ENCODE results near the gene PDE9A. TPM values are rescaled to one million over a fixed set of nuclear protein-coding genes. Genes with fewer than 3 reads are reported as not detected.

PDE9A gene
- total RNA-seq, 1 donor: 9.5 TPM

DNA sequence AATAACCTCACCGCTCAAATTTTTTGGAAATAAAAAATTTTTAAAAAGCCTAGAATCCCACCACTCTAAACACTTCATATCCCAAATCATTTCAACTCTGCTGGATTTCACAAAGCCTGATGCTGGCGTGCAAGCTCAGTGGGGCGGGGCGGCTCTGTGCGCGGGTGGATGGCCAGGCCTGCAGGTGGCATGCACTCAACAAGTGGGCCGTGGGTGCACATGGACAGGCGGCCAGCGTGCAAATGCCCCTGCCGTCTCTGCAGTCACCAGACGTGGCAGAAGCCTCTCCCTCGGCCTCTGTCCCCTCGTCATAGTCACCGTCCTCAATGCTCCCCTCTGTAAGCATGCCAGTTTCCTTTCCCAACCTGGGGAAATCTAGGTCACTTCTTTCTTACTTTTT lies 6.6 kb upstream of the PDE9A start:
- TF ChIP-seq, protein P1, sequence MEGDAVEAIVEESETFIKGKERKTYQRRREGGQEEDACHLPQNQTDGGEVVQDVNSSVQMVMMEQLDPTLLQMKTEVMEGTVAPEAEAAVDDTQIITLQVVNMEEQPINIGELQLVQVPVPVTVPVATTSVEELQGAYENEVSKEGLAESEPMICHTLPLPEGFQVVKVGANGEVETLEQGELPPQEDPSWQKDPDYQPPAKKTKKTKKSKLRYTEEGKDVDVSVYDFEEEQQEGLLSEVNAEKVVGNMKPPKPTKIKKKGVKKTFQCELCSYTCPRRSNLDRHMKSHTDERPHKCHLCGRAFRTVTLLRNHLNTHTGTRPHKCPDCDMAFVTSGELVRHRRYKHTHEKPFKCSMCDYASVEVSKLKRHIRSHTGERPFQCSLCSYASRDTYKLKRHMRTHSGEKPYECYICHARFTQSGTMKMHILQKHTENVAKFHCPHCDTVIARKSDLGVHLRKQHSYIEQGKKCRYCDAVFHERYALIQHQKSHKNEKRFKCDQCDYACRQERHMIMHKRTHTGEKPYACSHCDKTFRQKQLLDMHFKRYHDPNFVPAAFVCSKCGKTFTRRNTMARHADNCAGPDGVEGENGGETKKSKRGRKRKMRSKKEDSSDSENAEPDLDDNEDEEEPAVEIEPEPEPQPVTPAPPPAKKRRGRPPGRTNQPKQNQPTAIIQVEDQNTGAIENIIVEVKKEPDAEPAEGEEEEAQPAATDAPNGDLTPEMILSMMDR (IDR thresholded peaks at IDR 0.05; ENCODE audit: insufficient read depth, low read depth, low read length): no peak
- DNase-seq (ENCODE audit: low read depth): no peak
- no peak overlapping the region for H3K4me3 ChIP-seq (ENCODE audit: low read depth, low read length)

DNA sequence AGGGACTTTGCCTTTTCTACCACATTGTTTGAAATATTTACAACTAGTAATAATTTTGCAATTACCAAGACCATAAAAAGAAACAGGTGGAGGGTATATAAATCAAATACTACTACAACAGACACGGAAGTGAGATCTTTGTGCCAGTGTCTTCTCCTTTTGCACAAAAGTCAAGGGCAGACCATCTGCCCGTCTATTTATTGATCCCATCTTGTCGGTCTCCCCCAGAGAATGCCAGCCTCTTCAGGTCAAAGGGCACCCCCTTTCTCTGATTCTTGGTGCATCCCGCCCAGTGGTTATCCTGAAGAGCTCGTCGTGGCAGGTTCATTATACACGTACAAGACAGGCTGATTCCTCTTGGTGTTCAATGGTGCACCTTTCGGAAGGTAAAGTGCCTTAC lies 4.8 kb upstream of the PDE9A start:
- TF ChIP-seq, protein P1 (IDR thresholded peaks at IDR 0.05; ENCODE audit: insufficient read depth, low read depth, low read length): no peak
- no peak overlapping the region for H3K4me3 ChIP-seq (ENCODE audit: low read depth, low read length)
- no peak for DNase-seq (ENCODE audit: low read depth)

DNA sequence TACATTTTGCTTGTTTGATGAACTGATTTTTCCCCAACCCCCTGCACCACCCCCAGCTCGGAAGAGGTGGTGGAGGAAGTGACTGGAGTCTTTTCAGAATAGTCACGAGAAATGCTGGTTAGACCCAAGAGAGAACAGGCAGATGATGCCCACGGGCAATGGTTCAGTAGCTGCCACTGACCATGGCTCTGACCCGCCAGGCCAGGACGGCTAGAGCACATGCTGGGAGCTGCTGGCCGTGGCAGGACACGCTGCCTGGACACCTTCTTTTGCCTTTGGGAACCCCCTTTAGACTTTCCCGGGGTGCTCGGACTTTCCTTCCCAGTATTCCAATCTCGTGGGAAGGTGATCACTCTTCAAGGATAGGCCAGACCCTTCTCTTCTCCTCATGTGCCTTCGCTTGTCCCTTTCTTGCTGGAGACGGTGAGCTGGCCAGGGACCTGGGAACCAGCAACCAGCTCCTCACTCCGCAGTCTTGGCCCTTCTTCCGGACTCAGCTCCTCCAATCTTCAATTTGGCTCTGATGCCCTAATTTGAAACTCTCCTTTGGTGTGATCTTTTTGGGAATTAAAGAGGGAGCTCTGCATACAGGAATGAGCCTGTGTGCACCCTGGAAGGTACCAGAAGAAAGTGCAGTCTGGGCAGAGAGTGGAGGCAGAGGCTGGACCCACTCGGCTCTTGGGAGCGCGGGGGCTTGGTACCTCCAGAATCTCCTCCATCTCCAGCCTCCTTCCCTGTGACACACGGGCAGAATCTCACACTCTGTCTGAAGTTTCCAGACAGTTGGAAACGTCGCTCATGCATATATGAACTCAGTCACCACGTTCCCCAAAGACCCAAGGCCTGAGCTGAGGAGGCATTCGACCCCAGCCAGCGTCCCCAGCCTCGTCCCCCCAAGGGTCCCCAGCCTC lies 4.0 kb upstream of the PDE9A start:
- no peak for DNase-seq (ENCODE audit: low read depth)
- H3K4me3 ChIP-seq (ENCODE audit: low read depth, low read length): no peak overlapping the region
- TF ChIP-seq, protein P1 (IDR thresholded peaks at IDR 0.05; ENCODE audit: insufficient read depth, low read depth, low read length): no peak

DNA sequence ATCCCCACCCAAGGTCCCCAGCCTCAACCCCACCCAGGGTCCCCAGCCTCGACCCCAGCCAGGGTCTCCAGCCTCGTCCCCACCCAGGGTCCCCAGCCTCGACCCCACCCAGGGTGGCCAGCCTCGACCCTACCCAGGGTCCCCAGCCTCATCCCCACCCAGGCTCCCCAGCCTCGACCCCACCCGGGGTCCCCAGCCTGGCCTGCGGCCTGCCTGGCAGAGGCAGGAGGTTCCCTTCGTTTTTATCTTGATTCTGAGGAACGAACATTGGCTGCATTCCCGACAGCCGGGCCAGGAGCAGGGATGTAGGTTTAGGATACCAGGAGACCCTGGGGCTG lies 3.4 kb upstream of the PDE9A start:
- DNase-seq (ENCODE audit: low read depth): no peak
- TF ChIP-seq, protein P1 (IDR thresholded peaks at IDR 0.05; ENCODE audit: insufficient read depth, low read depth, low read length): no peak
- H3K4me3 ChIP-seq (ENCODE audit: low read depth, low read length): no peak overlapping the region

DNA sequence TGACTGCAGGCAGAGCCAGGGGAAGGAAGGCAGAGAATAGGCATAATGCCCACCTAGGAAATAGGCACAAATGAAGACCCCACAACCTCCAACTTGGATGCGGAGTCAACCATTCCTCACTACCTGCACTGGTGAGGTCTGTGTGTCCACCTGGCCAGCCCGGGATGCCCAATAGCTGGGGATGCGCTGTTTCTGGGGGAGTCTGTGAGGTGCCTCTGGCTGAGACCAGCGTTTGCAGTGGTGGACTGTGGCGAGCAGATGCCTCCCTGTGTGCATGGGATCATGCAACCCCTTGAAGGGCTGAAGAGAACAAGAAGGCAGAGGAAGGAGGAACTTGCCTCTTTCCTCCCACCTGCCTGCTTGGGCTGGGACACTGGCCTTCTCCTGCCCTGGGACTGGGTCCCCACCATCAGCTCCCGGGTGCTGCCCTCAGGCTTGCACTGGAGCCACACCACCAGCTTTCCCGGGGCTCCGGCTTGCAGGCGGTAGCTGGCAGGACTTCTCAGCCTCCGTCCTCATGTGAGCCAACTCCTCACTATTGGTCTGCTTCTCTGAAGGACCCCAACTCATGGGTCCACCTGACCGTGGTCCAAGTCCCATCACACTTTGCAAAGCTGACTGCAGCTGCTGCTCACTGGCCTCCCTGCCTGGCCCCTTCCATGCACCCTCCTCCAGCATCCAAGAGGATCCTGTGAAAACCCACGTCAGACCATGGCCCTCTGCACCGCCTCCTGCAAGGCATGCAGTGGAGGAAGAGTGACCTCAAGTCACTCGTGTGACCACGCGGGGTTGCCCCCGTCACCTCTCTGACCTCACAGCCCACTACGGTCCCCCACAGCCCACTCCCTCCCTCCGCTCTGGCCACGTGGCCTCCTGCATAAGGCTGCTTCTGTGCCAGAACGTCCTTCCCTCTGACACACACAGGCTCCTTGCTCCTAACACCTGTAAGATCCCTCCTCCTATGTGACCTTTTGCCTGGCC lies 2.7 kb upstream of the PDE9A start:
- H3K4me3 ChIP-seq (ENCODE audit: low read depth, low read length): no peak overlapping the region
- TF ChIP-seq, protein P1 (IDR thresholded peaks at IDR 0.05; ENCODE audit: insufficient read depth, low read depth, low read length): no peak
- no peak for DNase-seq (ENCODE audit: low read depth)

DNA sequence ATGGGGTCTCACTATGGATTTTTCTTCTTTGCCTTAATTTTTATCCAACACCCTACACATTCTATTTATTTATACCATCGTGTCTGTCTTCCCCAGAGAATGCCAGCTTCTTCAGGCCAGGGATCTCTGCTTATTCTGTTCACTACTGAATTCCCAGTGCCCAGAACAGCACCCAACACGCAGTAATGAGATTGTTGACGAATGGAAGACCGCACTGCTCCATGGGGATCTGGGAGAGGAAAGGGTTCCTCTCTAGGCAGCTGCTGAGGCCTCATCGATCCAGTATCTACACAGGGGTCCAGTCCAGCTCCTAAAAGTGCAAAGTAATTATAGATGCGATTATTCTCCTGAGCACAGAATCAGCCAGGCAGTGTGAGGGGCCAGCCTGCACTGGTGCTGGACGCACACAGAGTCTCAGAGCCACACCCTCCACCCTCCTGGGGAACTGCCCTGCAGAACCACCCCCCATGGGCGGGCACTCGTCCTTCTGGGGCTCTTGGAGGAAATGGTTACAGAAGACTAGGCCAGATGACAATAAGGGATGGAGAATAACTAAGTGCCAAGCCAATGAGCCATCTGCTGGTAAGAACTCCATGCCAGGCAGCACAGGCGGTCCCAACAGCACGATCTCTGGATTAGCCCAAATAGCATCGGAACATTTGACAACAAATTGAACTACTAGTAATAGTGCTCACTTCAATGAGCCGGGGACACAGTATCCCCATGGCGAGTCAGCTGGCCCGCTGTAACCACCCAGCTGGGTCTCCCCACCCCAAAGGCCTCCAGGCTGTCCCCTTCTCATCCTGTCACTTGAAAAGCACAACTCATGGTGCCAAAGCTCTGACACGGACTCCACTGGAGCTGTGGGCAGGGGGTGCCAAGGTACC lies 1.7 kb upstream of the PDE9A start:
- TF ChIP-seq, protein P1 (IDR thresholded peaks at IDR 0.05; ENCODE audit: insufficient read depth, low read depth, low read length): no peak
- DNase-seq (ENCODE audit: low read depth): no peak
- H3K4me3 ChIP-seq (ENCODE audit: low read depth, low read length): no peak overlapping the region
